HepG2 (cell line): ENCODE data around the gene CSTB. TPM values are rescaled to one million over a fixed set of nuclear protein-coding genes. Genes with fewer than 3 reads are reported as not detected.

Experiments used
- EHMT2 ChIP-seq: fragments of 200-600 bp; sonication (generic); IDR thresholded peaks from 2 replicates; pipeline ENCODE4 v1.7.0; 2017; ENCODE audit warnings: antibody characterized with exemption, low read depth, low read length, borderline replicate concordance
- FOXA1 ChIP-seq, 2 experiments: fragments of 450-650 bp in 1 of 2; sonication (generic) in 1 of 2; formaldehyde crosslinking in 1 of 2; IDR thresholded peaks; 2 replicates each; pipeline versions ENCODE4 v1.4.0 to v1.6.1; 2016 to 2020; ENCODE audit warnings: missing genetic modification reagents in 1 of 2
- HOXA5 ChIP-seq: sonication (generic); formaldehyde crosslinking; IDR thresholded peaks from 2 replicates; pipeline ENCODE4 v1.4.0; 2020; ENCODE audit warnings: missing genetic modification reagents
- JUNB ChIP-seq: sonication (generic); formaldehyde crosslinking; IDR thresholded peaks from 2 replicates; pipeline ENCODE4 v1.8.0; 2022; ENCODE audit warnings: missing genetic modification reagents, mild to moderate bottlenecking, borderline replicate concordance
- KAT2B ChIP-seq: fragments of 150-350 bp; IDR thresholded peaks from 2 replicates; pipeline ENCODE4 v1.6.1; 2014; ENCODE audit warnings: low read depth, low read length, borderline replicate concordance
- MIER2 ChIP-seq: IDR thresholded peaks from 2 replicates; pipeline ENCODE4 v1.6.1; 2016; ENCODE audit warnings: missing biosample characterization, missing genetic modification reagents
- MYC ChIP-seq: sonication (generic); formaldehyde crosslinking; IDR thresholded peaks from 2 replicates; pipeline ENCODE4 v1.9.0; 2021; ENCODE audit warnings: missing genetic modification reagents, borderline replicate concordance
- ZMYM2 ChIP-seq: sonication (generic); formaldehyde crosslinking; IDR thresholded peaks from 2 replicates; pipeline ENCODE4 v1.8.0; 2022; ENCODE audit warnings: mild to moderate bottlenecking, missing genetic modification reagents
- ZNF12 ChIP-seq: sonication (generic); formaldehyde crosslinking; IDR thresholded peaks from 2 replicates; pipeline ENCODE4 v1.5.0; 2020; ENCODE audit warnings: missing genetic modification reagents
- ZNF441 ChIP-seq: sonication (generic); formaldehyde crosslinking; IDR thresholded peaks from 2 replicates; pipeline ENCODE4 v1.7.0; 2021; ENCODE audit warnings: missing genetic modification reagents, borderline replicate concordance
- ZNF460 ChIP-seq: sonication (generic); formaldehyde crosslinking; IDR thresholded peaks from 2 replicates; pipeline ENCODE4 v1.5.1; 2020; ENCODE audit warnings: missing genetic modification reagents, mild to moderate bottlenecking, borderline replicate concordance
- polyA plus RNA-seq, 8 experiments: library from polyadenylated mRNA; depleted of rRNA in 3 of 8; stranded (reverse) in 7 of 8; unstranded in 1 of 8; fragments of >200 nt; fragmentation: Illumina TruSeq in 4 of 8; extraction: Trizol in 4 of 8; gene quantifications; 2 replicates each; pipeline versions ENCODE4 v1.2.1 to v1.2.3, GENCODE V29; 2011 to 2016; ENCODE audit warnings: low read depth in 4 of 8, missing spikeins in 1 of 8, mixed read lengths in 1 of 8; ENCODE audit not compliant: insufficient read depth in 1 of 8
- total RNA-seq, 5 experiments: library from RNA; depleted of rRNA; stranded (reverse); fragments of >200 nt; fragmentation: Illumina TruSeq; extraction: Trizol; gene quantifications; 2 replicates each; pipeline ENCODE4 v1.2.3, GENCODE V29; 2016; ENCODE audit warnings: low read depth in 1 of 5
- TF ChIP-seq, protein P1 (sequence below): sonication (generic); formaldehyde crosslinking; IDR thresholded peaks from one replicate; pipeline ENCODE4 v1.5.1; 2020; ENCODE audit warnings: mild to moderate bottlenecking, missing genetic modification reagents; ENCODE audit errors: not compliant biosample characterization
- TF ChIP-seq, protein P2 (sequence below): sonication (generic); formaldehyde crosslinking; IDR thresholded peaks from 2 replicates; pipeline ENCODE4 v1.5.1; 2020; ENCODE audit warnings: mild to moderate bottlenecking, missing genetic modification reagents, moderate library complexity
- TF ChIP-seq, protein P3 (sequence below), 2 experiments: sonication (generic) in 1 of 2; formaldehyde crosslinking in 1 of 2; IDR thresholded peaks; 2 replicates each; pipeline versions ENCODE4 v1.5.1 to v1.6.1; 2011 to 2020; ENCODE audit warnings: borderline replicate concordance in 1 of 2, low read depth in 1 of 2, low read length in 1 of 2, mild to moderate bottlenecking in 1 of 2, missing genetic modification reagents in 1 of 2, moderate library complexity in 1 of 2
- TF ChIP-seq, protein P4 (sequence below): sonication (generic); formaldehyde crosslinking; IDR thresholded peaks from 2 replicates; pipeline ENCODE4 v1.4.0; 2020; ENCODE audit warnings: missing genetic modification reagents; ENCODE audit errors: not compliant biosample characterization

CSTB gene
- total and polyA plus RNA-seq, 2 of the 13 experiments (the other 11 are each of a cell fraction or from before 2014, with no cell fraction given): 11.7 to 94.1 TPM

DNA sequence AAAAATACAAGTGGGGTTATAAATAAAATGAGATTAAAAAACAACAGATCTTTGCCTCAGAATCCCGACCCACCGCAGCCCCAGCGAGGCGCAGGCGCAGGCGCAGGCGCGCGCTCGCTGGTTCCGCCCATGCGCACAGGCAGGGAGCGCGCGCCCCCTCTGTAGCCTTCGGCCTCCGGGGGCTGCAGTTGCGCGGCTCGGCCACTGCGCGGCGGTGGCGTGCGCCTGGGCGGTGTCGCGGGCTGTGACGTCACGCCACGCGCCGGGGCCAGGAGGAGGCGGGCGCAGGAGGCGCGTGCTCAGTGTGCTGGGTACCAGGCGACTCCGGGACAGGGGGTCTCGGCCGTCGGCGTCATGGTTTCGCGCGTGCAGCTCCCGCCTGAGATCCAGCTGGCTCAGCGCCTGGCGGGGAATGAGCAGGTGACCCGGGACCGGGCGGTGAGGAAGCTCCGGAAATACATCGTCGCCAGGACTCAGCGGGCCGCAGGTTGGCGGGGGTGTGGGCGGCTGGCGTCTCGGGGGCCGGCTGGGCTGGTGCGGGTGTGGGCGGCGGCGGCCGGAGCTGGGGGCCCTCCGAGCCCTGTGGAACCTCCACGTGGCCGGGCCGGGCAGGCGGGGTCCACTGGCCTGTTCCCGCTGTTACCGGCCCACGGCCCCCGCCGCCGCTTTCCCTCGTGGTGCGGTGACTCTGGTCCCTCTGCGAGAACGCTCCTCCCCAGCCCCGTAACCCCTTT, 13.3 kb upstream of the CSTB start, which contains the start of gene RRP1 (continued):
- TF ChIP-seq, protein P1, sequence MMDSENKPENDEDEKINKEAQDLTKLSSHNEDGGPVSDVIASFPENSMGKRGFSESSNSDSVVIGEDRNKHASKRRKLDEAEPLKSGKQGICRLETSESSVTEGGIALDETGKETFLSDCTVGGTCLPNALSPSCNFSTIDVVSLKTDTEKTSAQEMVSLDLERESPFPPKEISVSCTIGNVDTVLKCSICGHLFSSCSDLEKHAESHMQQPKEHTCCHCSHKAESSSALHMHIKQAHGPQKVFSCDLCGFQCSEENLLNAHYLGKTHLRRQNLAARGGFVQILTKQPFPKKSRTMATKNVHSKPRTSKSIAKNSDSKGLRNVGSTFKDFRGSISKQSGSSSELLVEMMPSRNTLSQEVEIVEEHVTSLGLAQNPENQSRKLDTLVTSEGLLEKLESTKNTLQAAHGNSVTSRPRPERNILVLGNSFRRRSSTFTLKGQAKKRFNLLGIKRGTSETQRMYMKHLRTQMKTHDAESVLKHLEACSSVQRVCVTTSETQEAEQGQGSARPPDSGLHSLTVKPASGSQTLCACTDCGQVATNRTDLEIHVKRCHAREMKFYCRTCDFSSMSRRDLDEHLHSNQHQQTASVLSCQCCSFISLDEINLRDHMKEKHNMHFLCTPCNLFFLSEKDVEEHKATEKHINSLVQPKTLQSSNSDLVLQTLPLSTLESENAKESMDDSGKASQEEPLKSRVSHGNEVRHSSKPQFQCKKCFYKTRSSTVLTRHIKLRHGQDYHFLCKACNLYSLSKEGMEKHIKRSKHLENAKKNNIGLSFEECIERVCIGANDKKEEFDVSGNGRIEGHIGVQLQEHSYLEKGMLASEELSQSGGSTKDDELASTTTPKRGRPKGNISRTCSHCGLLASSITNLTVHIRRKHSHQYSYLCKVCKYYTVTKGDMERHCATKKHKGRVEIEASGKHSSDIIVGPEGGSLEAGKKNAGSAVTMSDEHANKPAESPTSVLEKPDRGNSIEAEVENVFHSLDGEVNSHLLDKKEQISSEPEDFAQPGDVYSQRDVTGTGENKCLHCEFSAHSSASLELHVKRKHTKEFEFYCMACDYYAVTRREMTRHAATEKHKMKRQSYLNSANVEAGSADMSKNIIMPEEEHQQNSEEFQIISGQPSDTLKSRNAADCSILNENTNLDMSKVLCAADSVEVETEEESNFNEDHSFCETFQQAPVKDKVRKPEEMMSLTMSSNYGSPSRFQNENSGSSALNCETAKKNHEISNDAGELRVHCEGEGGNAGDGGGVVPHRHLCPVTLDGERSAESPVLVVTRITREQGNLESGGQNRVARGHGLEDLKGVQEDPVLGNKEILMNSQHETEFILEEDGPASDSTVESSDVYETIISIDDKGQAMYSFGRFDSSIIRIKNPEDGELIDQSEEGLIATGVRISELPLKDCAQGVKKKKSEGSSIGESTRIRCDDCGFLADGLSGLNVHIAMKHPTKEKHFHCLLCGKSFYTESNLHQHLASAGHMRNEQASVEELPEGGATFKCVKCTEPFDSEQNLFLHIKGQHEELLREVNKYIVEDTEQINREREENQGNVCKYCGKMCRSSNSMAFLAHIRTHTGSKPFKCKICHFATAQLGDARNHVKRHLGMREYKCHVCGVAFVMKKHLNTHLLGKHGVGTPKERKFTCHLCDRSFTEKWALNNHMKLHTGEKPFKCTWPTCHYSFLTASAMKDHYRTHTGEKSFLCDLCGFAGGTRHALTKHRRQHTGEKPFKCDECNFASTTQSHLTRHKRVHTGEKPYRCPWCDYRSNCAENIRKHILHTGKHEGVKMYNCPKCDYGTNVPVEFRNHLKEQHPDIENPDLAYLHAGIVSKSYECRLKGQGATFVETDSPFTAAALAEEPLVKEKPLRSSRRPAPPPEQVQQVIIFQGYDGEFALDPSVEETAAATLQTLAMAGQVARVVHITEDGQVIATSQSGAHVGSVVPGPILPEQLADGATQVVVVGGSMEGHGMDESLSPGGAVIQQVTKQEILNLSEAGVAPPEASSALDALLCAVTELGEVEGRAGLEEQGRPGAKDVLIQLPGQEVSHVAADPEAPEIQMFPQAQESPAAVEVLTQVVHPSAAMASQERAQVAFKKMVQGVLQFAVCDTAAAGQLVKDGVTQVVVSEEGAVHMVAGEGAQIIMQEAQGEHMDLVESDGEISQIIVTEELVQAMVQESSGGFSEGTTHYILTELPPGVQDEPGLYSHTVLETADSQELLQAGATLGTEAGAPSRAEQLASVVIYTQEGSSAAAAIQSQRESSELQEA: peak; percentile 44
- no peak for TF ChIP-seq ZNF460 (CRISPR knock-in tag)
- peak; percentile 98 for TF ChIP-seq MYC
- TF ChIP-seq, protein P2, sequence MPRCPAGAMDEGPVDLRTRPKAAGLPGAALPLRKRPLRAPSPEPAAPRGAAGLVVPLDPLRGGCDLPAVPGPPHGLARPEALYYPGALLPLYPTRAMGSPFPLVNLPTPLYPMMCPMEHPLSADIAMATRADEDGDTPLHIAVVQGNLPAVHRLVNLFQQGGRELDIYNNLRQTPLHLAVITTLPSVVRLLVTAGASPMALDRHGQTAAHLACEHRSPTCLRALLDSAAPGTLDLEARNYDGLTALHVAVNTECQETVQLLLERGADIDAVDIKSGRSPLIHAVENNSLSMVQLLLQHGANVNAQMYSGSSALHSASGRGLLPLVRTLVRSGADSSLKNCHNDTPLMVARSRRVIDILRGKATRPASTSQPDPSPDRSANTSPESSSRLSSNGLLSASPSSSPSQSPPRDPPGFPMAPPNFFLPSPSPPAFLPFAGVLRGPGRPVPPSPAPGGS: peak; percentile 88; the same call in 1 of the 2 replicates
- TF ChIP-seq, protein P3, sequence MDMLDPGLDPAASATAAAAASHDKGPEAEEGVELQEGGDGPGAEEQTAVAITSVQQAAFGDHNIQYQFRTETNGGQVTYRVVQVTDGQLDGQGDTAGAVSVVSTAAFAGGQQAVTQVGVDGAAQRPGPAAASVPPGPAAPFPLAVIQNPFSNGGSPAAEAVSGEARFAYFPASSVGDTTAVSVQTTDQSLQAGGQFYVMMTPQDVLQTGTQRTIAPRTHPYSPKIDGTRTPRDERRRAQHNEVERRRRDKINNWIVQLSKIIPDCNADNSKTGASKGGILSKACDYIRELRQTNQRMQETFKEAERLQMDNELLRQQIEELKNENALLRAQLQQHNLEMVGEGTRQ (IDR thresholded peaks at IDR 0.05; ENCODE audit: low read depth, low read length): no peak
- TF ChIP-seq, protein P3 (CRISPR knock-in tag; IDR thresholded peaks at IDR 0.05; ENCODE audit: borderline replicate concordance): no peak; the same call in 1 of the 2 replicates
- TF ChIP-seq EHMT2: no peak
- TF ChIP-seq HOXA5 (CRISPR knock-in tag): no peak
- no peak for TF ChIP-seq JUNB (CRISPR knock-in tag)
- TF ChIP-seq MIER2: no peak
- TF ChIP-seq, protein P4, sequence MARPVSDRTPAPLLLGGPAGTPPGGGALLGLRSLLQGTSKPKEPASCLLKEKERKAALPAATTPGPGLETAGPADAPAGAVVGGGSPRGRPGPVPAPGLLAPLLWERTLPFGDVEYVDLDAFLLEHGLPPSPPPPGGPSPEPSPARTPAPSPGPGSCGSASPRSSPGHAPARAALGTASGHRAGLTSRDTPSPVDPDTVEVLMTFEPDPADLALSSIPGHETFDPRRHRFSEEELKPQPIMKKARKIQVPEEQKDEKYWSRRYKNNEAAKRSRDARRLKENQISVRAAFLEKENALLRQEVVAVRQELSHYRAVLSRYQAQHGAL (CRISPR knock-in tag): no peak
- no peak for TF ChIP-seq FOXA1 (IDR thresholded peaks at IDR 0.05)
- TF ChIP-seq FOXA1 (CRISPR knock-in tag; IDR thresholded peaks at IDR 0.05): peak; percentile 55
- TF ChIP-seq ZNF441 (CRISPR knock-in tag): peak; percentile 80; the same call in 1 of the 2 replicates
- no peak for TF ChIP-seq KAT2B
- TF ChIP-seq ZMYM2 (CRISPR knock-in tag): no peak
- TF ChIP-seq ZNF12 (CRISPR knock-in tag): peak; percentile 31; the same call in 1 of the 2 replicates
- TF ChIP-seq, all 625 proteins: peak for 254
